ENCODE measurements around the gene PARP1.

- TF ChIP-seq CTCF (conservative IDR thresholded peaks at IDR 0.05 in 1 of 2, IDR thresholded peaks at IDR 0.05 in 1 of 2; ENCODE audit: low read depth in 1 of 2, low read length in 2 of 2) (no peak), EZH2 (IDR thresholded peaks at IDR 0.05; ENCODE audit: low read length, missing control alignments) (no peak)
Observed at GRCh38 chr1:226365831-226366231, 42.1 kb downstream of the PARP1 start.

All from fibroblast of lung (primary cell).